Measurements from ENCODE around the gene MBTPS1. TPM values are rescaled to one million over a fixed set of nuclear protein-coding genes. Genes with fewer than 3 reads are reported as not detected.

The MBTPS1 gene
- total and polyA plus RNA-seq, 10 of the 15 experiments (the other 5 are each of a cell fraction or from before 2014, with no cell fraction given), result 1.3 to 43.9 (median 35.2) TPM

DNA sequence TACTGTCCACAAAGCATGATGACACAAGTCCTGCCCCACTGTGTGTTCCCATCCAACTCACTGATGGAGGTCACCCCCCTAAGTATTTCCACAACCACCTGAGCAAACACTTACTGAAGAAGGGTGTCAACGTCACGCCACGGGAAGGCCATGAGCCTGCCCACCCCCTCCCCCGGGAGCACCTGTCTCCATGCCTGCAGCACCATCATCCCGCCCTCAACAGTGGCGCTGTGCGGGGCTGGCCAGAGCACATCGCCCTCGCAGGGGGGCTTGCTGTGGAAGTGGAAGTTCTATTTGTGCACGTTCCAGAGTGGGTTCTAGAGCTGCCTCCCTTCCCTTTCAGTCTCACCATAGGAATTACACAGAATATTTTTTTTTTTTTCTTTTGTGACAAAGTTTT lies 4.3 kb upstream of the MBTPS1 start:
- intact Hi-C loops (cut with micrococcal nuclease; ENCODE audit: unreplicated experiment) (no loop called here), in situ Hi-C loops (cut with MboI) (no loop called here)
- no peaks in the 10 kb centered on the region for H3K9me3 ChIP-seq (replicated peaks; ENCODE audit: control insufficient read depth, insufficient read depth, low read length)
- no peak for ATAC-seq
- no peak overlapping the region for H3K4me3 ChIP-seq
- FAIRE-seq, result no peak
- H3K9ac ChIP-seq (ENCODE audit: control insufficient read depth, insufficient read depth, low read length), result no peak overlapping the region
- ChIA-PET CTCF (no interaction called here), SMC1A (ENCODE audit: uncharacterized antibody, unreplicated experiment) (interaction anchor here (0.7 kb wide), 1 partner anchor 12 kb away, joined by 3 read pairs; no protein-coding TSS in a partner anchor), RAD21 (ENCODE audit: unreplicated experiment) (no interaction called here), POLR2A (no interaction called here)
- no peaks in the 10 kb centered on the region for H4K20me1 ChIP-seq (ENCODE audit: control insufficient read depth, insufficient read depth)
- H3K27ac ChIP-seq (ENCODE audit: control insufficient read depth, insufficient read depth), result no peak overlapping the region
- H2AFZ ChIP-seq (ENCODE audit: control insufficient read depth, low read depth, low read length), result no peak overlapping the region
- H3K27me3 ChIP-seq (replicated peaks in 1 of 2; ENCODE audit: control insufficient read depth in 2 of 2, insufficient read depth in 2 of 2, low read length in 1 of 2), result no peaks in the 10 kb centered on the region
- WGBS (ENCODE audit: insufficient coverage, insufficient replicate concordance, low lambda C conversion rate, missing lambda C conversion rate), result 97% methylated on average over 10 of the region's 10 CpGs
- no peak overlapping the region for H3K4me2 ChIP-seq (ENCODE audit: control insufficient read depth, insufficient read depth)
- DNase-seq (ENCODE audit: low read depth, low spot score), result no peak
- peaks cover 9% of the 10 kb centered on the region for H3K79me2 ChIP-seq (ENCODE audit: control insufficient read depth, insufficient read depth, low read length)
- TF ChIP-seq ZZZ3 (IDR thresholded peaks at IDR 0.05; ENCODE audit: control insufficient read depth, insufficient read length, low read depth), result no peak
- no peak for TF ChIP-seq TCF12 (IDR thresholded peaks at IDR 0.05; ENCODE audit: low read depth, low read length)
- no peak for TF ChIP-seq POLR2AphosphoS2 (IDR thresholded peaks at IDR 0.05; ENCODE audit: low read depth, low read length)
- no peak for TF ChIP-seq NR2F1 (conservative IDR thresholded peaks at IDR 0.05)
- no peaks in the 10 kb centered on the region; a peak in 1 of 4 replicates for H3K36me3 ChIP-seq (ENCODE audit: control insufficient read depth in 2 of 2, insufficient read depth in 2 of 2, low read length in 1 of 2)
- peaks cover 3% of the 10 kb centered on the region; the same call in 1 of the 2 replicates for H3K4me1 ChIP-seq (ENCODE audit: control insufficient read depth, insufficient read depth, low read length)
- BruUV-seq (replicated peaks), result no TSS peak

DNA sequence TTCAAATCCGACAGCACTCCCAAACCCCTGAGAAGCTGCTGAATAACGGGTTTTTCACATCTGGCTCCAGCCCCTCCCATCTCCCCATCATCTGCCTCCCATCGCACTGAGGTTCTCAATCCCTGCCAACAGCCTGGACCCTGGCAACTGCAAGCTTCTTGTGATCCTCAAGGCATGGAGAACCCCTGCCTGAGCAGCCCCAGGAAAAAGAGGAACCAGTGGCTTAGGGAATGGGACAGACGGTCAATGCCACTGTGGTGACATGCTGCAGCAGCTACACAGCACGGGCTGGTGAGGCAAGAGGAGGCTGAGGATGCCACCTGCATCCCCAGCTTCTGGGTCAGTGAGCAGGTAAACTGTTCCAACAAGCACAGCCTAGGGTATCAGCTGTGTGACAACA lies 3.3 kb upstream of the MBTPS1 start:
- DNase-seq (ENCODE audit: low read depth, low spot score) (no peak), FAIRE-seq (no peak), ATAC-seq (no peak)
- H3K36me3 ChIP-seq (ENCODE audit: control insufficient read depth in 2 of 2, insufficient read depth in 2 of 2, low read length in 1 of 2), result no peaks in the 10 kb centered on the region; a peak in 1 of 4 replicates
- H3K9ac ChIP-seq (ENCODE audit: control insufficient read depth, insufficient read depth, low read length), result no peak overlapping the region
- H3K9me3 ChIP-seq (replicated peaks; ENCODE audit: control insufficient read depth, insufficient read depth, low read length), result no peaks in the 10 kb centered on the region
- WGBS (ENCODE audit: insufficient coverage, insufficient replicate concordance, low lambda C conversion rate, missing lambda C conversion rate), result 80% methylated on average over 5 of the region's 5 CpGs
- ChIA-PET CTCF (interaction anchor here (1.6 kb wide), 1 partner anchor 13 kb away, joined by 5 read pairs; no protein-coding TSS in a partner anchor), RAD21 (ENCODE audit: unreplicated experiment) (no interaction called here), SMC1A (ENCODE audit: uncharacterized antibody, unreplicated experiment) (no interaction called here), POLR2A (no interaction called here)
- TF ChIP-seq CEBPB (IDR thresholded peaks at IDR 0.05; ENCODE audit: borderline replicate concordance in 1 of 2, low read depth in 2 of 2, low read length in 2 of 2) (no peak), NBN (IDR thresholded peaks at IDR 0.05) (no peak), CHD2 (IDR thresholded peaks at IDR 0.05; ENCODE audit: borderline replicate concordance, low read depth, low read length) (no peak)
- TF ChIP-seq, protein P1, sequence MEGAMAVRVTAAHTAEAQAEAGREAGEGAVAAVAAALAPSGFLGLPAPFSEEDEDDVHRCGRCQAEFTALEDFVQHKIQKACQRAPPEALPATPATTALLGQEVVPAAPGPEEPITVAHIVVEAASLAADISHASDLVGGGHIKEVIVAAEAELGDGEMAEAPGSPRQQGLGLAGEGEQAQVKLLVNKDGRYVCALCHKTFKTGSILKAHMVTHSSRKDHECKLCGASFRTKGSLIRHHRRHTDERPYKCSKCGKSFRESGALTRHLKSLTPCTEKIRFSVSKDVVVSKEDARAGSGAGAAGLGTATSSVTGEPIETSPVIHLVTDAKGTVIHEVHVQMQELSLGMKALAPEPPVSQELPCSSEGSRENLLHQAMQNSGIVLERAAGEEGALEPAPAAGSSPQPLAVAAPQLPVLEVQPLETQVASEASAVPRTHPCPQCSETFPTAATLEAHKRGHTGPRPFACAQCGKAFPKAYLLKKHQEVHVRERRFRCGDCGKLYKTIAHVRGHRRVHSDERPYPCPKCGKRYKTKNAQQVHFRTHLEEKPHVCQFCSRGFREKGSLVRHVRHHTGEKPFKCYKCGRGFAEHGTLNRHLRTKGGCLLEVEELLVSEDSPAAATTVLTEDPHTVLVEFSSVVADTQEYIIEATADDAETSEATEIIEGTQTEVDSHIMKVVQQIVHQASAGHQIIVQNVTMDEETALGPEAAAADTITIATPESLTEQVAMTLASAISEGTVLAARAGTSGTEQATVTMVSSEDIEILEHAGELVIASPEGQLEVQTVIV (IDR thresholded peaks at IDR 0.05; ENCODE audit: borderline replicate concordance, partially characterized antibody), result no peak
- TF ChIP-seq, protein P2, sequence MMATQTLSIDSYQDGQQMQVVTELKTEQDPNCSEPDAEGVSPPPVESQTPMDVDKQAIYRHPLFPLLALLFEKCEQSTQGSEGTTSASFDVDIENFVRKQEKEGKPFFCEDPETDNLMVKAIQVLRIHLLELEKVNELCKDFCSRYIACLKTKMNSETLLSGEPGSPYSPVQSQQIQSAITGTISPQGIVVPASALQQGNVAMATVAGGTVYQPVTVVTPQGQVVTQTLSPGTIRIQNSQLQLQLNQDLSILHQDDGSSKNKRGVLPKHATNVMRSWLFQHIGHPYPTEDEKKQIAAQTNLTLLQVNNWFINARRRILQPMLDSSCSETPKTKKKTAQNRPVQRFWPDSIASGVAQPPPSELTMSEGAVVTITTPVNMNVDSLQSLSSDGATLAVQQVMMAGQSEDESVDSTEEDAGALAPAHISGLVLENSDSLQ (IDR thresholded peaks at IDR 0.05), result no peak
- no peak overlapping the region for H2AFZ ChIP-seq (ENCODE audit: control insufficient read depth, low read depth, low read length)
- H3K4me1 ChIP-seq (ENCODE audit: control insufficient read depth, insufficient read depth, low read length), result peaks cover 6% of the 10 kb centered on the region; the same call in 1 of the 2 replicates
- peaks cover 18% of the 10 kb centered on the region for H3K79me2 ChIP-seq (ENCODE audit: control insufficient read depth, insufficient read depth, low read length)
- in situ Hi-C loops (cut with MboI) (no loop called here), intact Hi-C loops (cut with micrococcal nuclease; ENCODE audit: unreplicated experiment) (no loop called here)
- no peak overlapping the region for H3K4me2 ChIP-seq (ENCODE audit: control insufficient read depth, insufficient read depth)
- BruUV-seq (replicated peaks), result no TSS peak
- H4K20me1 ChIP-seq (ENCODE audit: control insufficient read depth, insufficient read depth), result no peaks in the 10 kb centered on the region
- no peak overlapping the region for H3K4me3 ChIP-seq
- no peaks in the 10 kb centered on the region for H3K27me3 ChIP-seq (replicated peaks in 1 of 2; ENCODE audit: control insufficient read depth in 2 of 2, insufficient read depth in 2 of 2, low read length in 1 of 2)
- no peak overlapping the region for H3K27ac ChIP-seq (ENCODE audit: control insufficient read depth, insufficient read depth)

All from GM12878 (cell line).